Measurements from ENCODE around the gene KRT36. TPM values are rescaled to one million over a fixed set of nuclear protein-coding genes. Genes with fewer than 3 reads are reported as not detected.

KRT36 gene
- total and polyA plus RNA-seq, 2 donors (not counting 1 experiment from before 2014, with no cell fraction given) = not detected

DNA sequence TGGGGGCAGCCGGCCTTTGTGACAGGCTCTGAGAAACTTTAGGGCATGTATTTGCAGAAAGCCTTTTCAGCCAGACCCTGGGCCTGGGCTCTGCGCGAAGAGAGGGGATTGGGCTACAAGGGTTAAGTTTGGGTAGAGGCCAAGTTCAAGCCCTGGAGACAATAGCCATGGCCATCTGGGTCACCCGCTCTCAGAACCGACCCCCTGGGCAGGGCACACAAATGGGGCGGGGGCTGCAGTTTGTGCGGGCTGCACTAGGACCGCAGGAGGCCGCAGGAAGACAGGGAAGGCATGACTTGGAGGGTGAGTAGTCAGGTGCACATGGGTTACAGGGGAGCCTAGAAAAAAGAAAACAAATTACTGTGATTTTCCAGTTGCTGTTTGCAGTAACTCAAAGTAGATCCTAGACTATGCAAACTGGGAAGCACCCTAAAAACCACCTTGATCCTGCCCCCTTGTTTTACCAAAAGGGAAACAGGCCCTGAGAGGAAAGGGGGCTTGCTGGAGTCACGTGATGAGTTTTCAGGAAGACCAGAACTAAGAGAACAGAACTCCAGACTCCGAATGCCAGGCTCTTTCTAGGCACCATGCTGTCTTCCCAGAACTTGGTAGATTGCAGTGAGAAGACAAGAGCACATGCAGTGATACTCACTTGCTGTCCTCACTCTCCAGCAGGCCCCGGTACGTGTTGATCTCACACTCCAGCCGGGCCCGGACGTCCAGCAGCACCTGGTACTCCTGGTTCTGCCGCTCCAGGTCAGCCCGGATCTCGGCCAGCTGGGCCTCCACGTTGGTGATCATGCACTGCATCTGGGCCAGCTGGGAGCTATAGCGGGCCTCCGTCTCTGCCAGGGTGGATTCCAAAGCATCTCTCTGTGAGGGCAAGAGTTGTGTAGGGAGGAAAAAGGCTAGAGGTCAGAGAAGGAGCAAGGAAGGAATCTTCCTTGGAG, 12.6 kb downstream of the KRT36 start:
- peaks cover 4 to 6% of the 10 kb centered on the region in 2 donors for H3K4me1 ChIP-seq (ENCODE audit: control insufficient read depth in 2 of 2, insufficient read depth in 2 of 2, low read length in 2 of 2)
- no peak overlapping the region for H3K27ac Mint-ChIP-seq
- ATAC-seq (ENCODE audit: low read depth) (no peak), DNase-seq (no peak)
- no peak overlapping the region for H3K4me2 ChIP-seq (replicated peaks; ENCODE audit: low read depth, low read length, poor library complexity, severe bottlenecking)
- H3K27me3 ChIP-seq (replicated peaks in 1 of 4; ENCODE audit: control extremely low read depth in 1 of 4, control insufficient read depth in 3 of 4, insufficient read depth in 4 of 4, low read length in 3 of 4) = no peaks in the 10 kb centered on the region
- H3K4me1 Mint-ChIP-seq = peaks cover 4% of the 10 kb centered on the region
- no peak overlapping the region for H3K27ac ChIP-seq (ENCODE audit: low read length in 2 of 2)
- no peaks in the 10 kb centered on the region for H3K36me3 ChIP-seq (replicated peaks in 1 of 2; ENCODE audit: control extremely low read depth in 1 of 2, control insufficient read depth in 1 of 2, extremely low read depth in 1 of 2, insufficient read depth in 2 of 2, low read length in 1 of 2)
- no peak overlapping the region for H2AFZ ChIP-seq (ENCODE audit: insufficient read depth, low read depth, low read length, poor library complexity, severe bottlenecking)
- H3K27me3 Mint-ChIP-seq = peaks cover 5% of the 10 kb centered on the region
- H3K4me3 Mint-ChIP-seq = no peak overlapping the region
- no peak overlapping the region for H3K4me3 ChIP-seq (ENCODE audit: control extremely low read depth in 1 of 5, extremely low read depth in 1 of 5, insufficient read depth in 1 of 5, low read depth in 2 of 5, low read length in 4 of 5)
- H3K9me3 Mint-ChIP-seq (ENCODE audit: insufficient read depth) = no peaks in the 10 kb centered on the region
- no peaks in the 10 kb centered on the region for H4K20me1 ChIP-seq (ENCODE audit: control insufficient read depth, insufficient read depth, low read length, poor library complexity, severe bottlenecking)
- H3K79me2 ChIP-seq (ENCODE audit: control insufficient read depth, insufficient read depth, low read length) = no peaks in the 10 kb centered on the region
- intact Hi-C loops (cut with micrococcal nuclease) = no loop called here
- ChIA-PET POLR2A (no interaction called here), CTCF (no interaction called here)
- 93% methylated on average over 20 of the region's 22 CpGs for WGBS (ENCODE audit: insufficient coverage)
- no peak for TF ChIP-seq EZH2 (IDR thresholded peaks at IDR 0.05; ENCODE audit: borderline replicate concordance, insufficient read depth, low read depth, low read length, poor library complexity, severe bottlenecking)
- TF ChIP-seq, protein P1, sequence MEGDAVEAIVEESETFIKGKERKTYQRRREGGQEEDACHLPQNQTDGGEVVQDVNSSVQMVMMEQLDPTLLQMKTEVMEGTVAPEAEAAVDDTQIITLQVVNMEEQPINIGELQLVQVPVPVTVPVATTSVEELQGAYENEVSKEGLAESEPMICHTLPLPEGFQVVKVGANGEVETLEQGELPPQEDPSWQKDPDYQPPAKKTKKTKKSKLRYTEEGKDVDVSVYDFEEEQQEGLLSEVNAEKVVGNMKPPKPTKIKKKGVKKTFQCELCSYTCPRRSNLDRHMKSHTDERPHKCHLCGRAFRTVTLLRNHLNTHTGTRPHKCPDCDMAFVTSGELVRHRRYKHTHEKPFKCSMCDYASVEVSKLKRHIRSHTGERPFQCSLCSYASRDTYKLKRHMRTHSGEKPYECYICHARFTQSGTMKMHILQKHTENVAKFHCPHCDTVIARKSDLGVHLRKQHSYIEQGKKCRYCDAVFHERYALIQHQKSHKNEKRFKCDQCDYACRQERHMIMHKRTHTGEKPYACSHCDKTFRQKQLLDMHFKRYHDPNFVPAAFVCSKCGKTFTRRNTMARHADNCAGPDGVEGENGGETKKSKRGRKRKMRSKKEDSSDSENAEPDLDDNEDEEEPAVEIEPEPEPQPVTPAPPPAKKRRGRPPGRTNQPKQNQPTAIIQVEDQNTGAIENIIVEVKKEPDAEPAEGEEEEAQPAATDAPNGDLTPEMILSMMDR (IDR thresholded peaks at IDR 0.05) = no peak
- no peaks in the 10 kb centered on the region for H3K9me3 ChIP-seq (ENCODE audit: control extremely low read depth in 1 of 3, control insufficient read depth in 2 of 3, insufficient read depth in 1 of 3, low read length in 2 of 3)
- H3K9ac ChIP-seq (ENCODE audit: low read length) = no peak overlapping the region

DNA sequence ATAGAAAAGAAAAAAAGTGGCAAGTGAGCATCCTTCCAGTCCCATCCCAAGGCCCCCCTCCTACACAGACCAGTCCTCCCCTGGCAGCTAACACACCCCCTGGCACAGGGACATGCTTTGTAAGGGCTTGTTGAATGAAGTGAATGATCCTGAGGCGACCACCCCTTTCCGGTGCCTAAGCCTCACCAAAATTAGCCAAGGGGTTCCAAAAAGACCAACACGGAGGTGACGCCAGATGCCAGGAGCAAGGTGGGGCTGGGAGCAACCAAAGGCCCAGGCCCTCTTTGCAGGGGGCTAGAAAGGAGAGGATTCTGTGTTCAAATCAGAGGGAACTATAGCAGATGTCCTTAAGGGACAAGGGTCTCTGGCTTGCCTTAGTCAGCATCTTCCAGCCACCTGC, 14.3 kb downstream of the KRT36 start:
- H3K4me1 Mint-ChIP-seq = peaks cover 4% of the 10 kb centered on the region
- Histone ChIP-seq H3K9me3 (ENCODE audit: control extremely low read depth in 1 of 3, control insufficient read depth in 2 of 3, insufficient read depth in 1 of 3, low read length in 2 of 3) (no peaks in the 10 kb centered on the region), H3K9ac (ENCODE audit: low read length) (no peak overlapping the region), H4K20me1 (ENCODE audit: control insufficient read depth, insufficient read depth, low read length, poor library complexity, severe bottlenecking) (no peaks in the 10 kb centered on the region), H3K4me3 (ENCODE audit: control extremely low read depth in 1 of 5, extremely low read depth in 1 of 5, insufficient read depth in 1 of 5, low read depth in 2 of 5, low read length in 4 of 5) (no peak overlapping the region), H3K27me3 (replicated peaks in 1 of 4; ENCODE audit: control extremely low read depth in 1 of 4, control insufficient read depth in 3 of 4, insufficient read depth in 4 of 4, low read length in 3 of 4) (no peaks in the 10 kb centered on the region), H3K79me2 (ENCODE audit: control insufficient read depth, insufficient read depth, low read length) (no peaks in the 10 kb centered on the region), H3K4me1 (ENCODE audit: control insufficient read depth in 2 of 2, insufficient read depth in 2 of 2, low read length in 2 of 2) (peaks cover 4 to 6% of the 10 kb centered on the region in 2 donors), H3K27ac (ENCODE audit: low read length in 2 of 2) (no peak overlapping the region), H2AFZ (ENCODE audit: insufficient read depth, low read depth, low read length, poor library complexity, severe bottlenecking) (no peak overlapping the region), H3K4me2 (replicated peaks; ENCODE audit: low read depth, low read length, poor library complexity, severe bottlenecking) (no peak overlapping the region), H3K36me3 (replicated peaks in 1 of 2; ENCODE audit: control extremely low read depth in 1 of 2, control insufficient read depth in 1 of 2, extremely low read depth in 1 of 2, insufficient read depth in 2 of 2, low read length in 1 of 2) (no peaks in the 10 kb centered on the region)
- DNase-seq (no peak), ATAC-seq (ENCODE audit: low read depth) (no peak)
- ChIA-PET CTCF (no interaction called here), POLR2A (no interaction called here)
- H3K27ac Mint-ChIP-seq = no peak overlapping the region
- H3K4me3 Mint-ChIP-seq = no peak overlapping the region
- whole genome bisulfite sequencing (ENCODE audit: insufficient coverage) = 95% methylated on average over 4 of the region's 4 CpGs
- H3K9me3 Mint-ChIP-seq (ENCODE audit: insufficient read depth) = peaks cover 2% of the 10 kb centered on the region
- TF ChIP-seq, protein P1 (IDR thresholded peaks at IDR 0.05) = no peak
- TF ChIP-seq EZH2 (IDR thresholded peaks at IDR 0.05; ENCODE audit: borderline replicate concordance, insufficient read depth, low read depth, low read length, poor library complexity, severe bottlenecking) = no peak
- H3K27me3 Mint-ChIP-seq = peaks cover 7% of the 10 kb centered on the region
- intact Hi-C loops (cut with micrococcal nuclease) = no loop called here
